ENCODE data around the gene HACD2. TPM values are rescaled to one million over a fixed set of nuclear protein-coding genes. Genes with fewer than 3 reads are reported as not detected.

HACD2 gene
- total and polyA plus RNA-seq, 9 of the 15 experiments (the other 6 are each of a cell fraction or from before 2014, with no cell fraction given) = 1.3 to 10.5 (median 3.8) TPM

DNA sequence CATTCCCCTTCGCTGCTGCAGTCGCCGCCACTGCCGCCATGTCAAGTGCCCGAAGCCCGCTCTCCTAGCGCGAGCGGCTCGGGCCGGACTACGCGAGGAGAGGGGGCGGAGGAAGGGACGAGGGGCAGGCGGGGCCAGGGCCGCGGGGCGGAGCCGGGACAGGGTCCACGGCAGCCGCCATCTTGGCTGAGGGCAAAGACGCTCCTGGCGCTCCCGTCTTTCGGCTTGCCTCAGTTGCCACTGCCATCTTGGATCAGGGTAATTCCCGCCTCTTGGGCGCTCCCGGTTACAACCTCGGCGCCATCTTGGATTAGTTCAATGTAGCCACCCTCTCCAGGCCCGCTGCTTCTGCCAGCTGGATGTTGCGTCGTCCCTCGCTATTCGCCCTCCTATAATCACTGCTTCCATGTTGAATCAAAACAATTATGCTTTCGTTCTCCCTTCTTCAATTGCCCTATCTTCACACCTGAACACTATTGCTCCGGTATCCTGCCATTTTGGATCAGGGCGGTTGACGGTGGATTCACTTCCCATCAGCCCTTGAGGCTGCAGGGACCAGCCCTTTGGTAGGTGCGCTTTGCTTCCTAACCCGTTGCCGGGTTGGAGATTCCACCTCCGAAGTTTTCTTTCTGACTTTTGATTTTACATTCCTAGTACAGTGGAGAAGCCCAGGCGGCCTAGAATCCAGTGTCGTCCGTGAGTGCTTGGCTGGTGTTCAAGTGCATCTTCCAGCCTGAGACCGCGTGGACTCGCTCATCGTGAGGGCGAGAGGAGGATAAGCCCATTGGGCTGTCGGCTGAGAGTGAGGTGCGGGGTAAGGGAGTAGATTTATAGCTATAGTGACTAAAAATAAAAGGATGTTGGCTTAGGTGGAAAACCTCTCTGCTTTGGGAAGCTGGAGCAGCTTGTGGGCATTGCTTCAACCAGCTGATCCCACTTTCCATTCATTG, at the start of gene HACD2 (continued):
- TF ChIP-seq GTF2E2 (tag; IDR thresholded peaks at IDR 0.05) (no peak; the same call in 1 of the 2 replicates), IRF2 (CRISPR knock-in tag; IDR thresholded peaks at IDR 0.05) (no peak), CBX3 (IDR thresholded peaks at IDR 0.05; ENCODE audit: borderline replicate concordance in 1 of 2, low read length in 2 of 2) (no peak), ZNF584 (CRISPR knock-in tag; IDR thresholded peaks at IDR 0.05; ENCODE audit: low read depth) (peak; percentile 88; the same call in 1 of the 2 replicates), TEAD1 (CRISPR knock-in tag; IDR thresholded peaks at IDR 0.05) (peak; percentile 20 to 66; a peak in 3 of 4 replicates), DNMT1 (IDR thresholded peaks at IDR 0.05) (no peak), SRSF7 (optimal IDR thresholded peaks at IDR 0.05; ENCODE audit: low read depth, low read length) (no peak), ZNF384 (IDR thresholded peaks at IDR 0.05; ENCODE audit: low read depth, low read length) (no peak), ARHGAP35 (IDR thresholded peaks at IDR 0.05; ENCODE audit: partially characterized antibody) (no peak), TAF1 (IDR thresholded peaks at IDR 0.05; ENCODE audit: control insufficient read depth, extremely low read depth, insufficient read depth, low read length, severe bottlenecking) (peak; percentile 75), POU5F1 (IDR thresholded peaks at IDR 0.05; ENCODE audit: borderline replicate concordance, low read depth, low read length, partially characterized antibody) (no peak), POLR2H (tag; IDR thresholded peaks at IDR 0.05; ENCODE audit: low read depth) (peak; percentile 45; the same call in 1 of the 2 replicates), SREBF2 (CRISPR knock-in tag; IDR thresholded peaks at IDR 0.05) (no peak), MBD2 (IDR thresholded peaks at IDR 0.05; ENCODE audit: borderline replicate concordance, low read depth) (peak; percentile 66), ATF7 (IDR thresholded peaks at IDR 0.05) (peak; percentile 79)
- TF ChIP-seq, protein P1, sequence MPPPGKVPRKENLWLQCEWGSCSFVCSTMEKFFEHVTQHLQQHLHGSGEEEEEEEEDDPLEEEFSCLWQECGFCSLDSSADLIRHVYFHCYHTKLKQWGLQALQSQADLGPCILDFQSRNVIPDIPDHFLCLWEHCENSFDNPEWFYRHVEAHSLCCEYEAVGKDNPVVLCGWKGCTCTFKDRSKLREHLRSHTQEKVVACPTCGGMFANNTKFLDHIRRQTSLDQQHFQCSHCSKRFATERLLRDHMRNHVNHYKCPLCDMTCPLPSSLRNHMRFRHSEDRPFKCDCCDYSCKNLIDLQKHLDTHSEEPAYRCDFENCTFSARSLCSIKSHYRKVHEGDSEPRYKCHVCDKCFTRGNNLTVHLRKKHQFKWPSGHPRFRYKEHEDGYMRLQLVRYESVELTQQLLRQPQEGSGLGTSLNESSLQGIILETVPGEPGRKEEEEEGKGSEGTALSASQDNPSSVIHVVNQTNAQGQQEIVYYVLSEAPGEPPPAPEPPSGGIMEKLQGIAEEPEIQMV (tag; conservative IDR thresholded peaks at IDR 0.05; ENCODE audit: low read depth) = no peak
- TF ChIP-seq, protein P2, sequence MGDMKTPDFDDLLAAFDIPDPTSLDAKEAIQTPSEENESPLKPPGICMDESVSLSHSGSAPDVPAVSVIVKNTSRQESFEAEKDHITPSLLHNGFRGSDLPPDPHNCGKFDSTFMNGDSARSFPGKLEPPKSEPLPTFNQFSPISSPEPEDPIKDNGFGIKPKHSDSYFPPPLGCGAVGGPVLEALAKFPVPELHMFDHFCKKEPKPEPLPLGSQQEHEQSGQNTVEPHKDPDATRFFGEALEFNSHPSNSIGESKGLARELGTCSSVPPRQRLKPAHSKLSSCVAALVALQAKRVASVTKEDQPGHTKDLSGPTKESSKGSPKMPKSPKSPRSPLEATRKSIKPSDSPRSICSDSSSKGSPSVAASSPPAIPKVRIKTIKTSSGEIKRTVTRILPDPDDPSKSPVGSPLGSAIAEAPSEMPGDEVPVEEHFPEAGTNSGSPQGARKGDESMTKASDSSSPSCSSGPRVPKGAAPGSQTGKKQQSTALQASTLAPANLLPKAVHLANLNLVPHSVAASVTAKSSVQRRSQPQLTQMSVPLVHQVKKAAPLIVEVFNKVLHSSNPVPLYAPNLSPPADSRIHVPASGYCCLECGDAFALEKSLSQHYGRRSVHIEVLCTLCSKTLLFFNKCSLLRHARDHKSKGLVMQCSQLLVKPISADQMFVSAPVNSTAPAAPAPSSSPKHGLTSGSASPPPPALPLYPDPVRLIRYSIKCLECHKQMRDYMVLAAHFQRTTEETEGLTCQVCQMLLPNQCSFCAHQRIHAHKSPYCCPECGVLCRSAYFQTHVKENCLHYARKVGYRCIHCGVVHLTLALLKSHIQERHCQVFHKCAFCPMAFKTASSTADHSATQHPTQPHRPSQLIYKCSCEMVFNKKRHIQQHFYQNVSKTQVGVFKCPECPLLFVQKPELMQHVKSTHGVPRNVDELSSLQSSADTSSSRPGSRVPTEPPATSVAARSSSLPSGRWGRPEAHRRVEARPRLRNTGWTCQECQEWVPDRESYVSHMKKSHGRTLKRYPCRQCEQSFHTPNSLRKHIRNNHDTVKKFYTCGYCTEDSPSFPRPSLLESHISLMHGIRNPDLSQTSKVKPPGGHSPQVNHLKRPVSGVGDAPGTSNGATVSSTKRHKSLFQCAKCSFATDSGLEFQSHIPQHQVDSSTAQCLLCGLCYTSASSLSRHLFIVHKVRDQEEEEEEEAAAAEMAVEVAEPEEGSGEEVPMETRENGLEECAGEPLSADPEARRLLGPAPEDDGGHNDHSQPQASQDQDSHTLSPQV (IDR thresholded peaks at IDR 0.05) = peak; percentile 33; the same call in 1 of the 2 replicates
- TF ChIP-seq, protein P3, sequence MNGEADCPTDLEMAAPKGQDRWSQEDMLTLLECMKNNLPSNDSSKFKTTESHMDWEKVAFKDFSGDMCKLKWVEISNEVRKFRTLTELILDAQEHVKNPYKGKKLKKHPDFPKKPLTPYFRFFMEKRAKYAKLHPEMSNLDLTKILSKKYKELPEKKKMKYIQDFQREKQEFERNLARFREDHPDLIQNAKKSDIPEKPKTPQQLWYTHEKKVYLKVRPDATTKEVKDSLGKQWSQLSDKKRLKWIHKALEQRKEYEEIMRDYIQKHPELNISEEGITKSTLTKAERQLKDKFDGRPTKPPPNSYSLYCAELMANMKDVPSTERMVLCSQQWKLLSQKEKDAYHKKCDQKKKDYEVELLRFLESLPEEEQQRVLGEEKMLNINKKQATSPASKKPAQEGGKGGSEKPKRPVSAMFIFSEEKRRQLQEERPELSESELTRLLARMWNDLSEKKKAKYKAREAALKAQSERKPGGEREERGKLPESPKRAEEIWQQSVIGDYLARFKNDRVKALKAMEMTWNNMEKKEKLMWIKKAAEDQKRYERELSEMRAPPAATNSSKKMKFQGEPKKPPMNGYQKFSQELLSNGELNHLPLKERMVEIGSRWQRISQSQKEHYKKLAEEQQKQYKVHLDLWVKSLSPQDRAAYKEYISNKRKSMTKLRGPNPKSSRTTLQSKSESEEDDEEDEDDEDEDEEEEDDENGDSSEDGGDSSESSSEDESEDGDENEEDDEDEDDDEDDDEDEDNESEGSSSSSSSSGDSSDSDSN (IDR thresholded peaks at IDR 0.05; ENCODE audit: borderline replicate concordance in 1 of 2, low read depth in 2 of 2, low read length in 2 of 2) = peak; percentile 14 to 55; a peak in 2 of 4 replicates
